ENCODE results near the gene AJM1. TPM values are rescaled to one million over a fixed set of nuclear protein-coding genes. Genes with fewer than 3 reads are reported as not detected.

Gene AJM1
- polyA plus RNA-seq, 2 of the 4 experiments (the other 2 are of a cell fraction) = 0.76 to 3.0 TPM

DNA sequence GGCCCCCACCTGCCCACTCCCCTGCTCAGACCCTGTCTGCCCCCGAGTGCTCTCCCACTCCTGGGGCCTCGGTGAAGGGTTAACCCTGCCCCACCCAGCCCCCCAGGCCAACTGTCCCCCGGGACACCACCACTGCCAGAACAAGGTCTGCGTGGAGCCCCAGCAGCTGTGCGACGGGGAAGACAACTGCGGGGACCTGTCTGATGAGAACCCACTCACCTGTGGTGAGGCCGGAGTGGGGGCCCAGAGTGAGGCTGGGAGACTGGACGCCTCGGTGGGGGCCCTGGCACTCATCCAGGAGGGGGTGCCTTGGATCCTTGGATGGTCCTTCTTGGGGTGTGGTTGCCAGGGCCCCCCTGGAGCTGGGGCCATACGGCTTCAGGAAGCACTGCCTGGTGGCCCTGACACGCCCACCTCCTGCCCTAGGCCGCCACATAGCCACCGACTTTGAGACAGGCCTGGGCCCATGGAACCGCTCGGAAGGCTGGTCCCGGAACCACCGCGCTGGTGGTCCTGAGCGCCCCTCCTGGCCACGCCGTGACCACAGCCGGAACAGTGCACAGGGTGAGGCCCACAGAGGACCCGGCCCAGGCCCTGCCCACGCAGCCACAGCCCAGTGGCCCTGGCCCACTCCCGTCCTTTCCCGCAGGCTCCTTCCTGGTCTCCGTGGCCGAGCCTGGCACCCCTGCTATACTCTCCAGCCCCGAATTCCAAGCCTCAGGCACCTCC lies 12.0 kb downstream of the AJM1 start:
- FAIRE-seq (no peak), ATAC-seq (no peak), DNase-seq (ENCODE audit: low read depth in 1 of 2, low spot score in 1 of 2) (no peak)
- Histone ChIP-seq H3K4me2 (no peak overlapping the region), H3K4me3 (no peak overlapping the region), H3K4me1 (peaks cover 70% of the 10 kb centered on the region), H3K9me3 (no peaks in the 10 kb centered on the region), H3K27ac (peak overlapping the region in 1 of 2 experiments; percentile 51; a peak in 2 of 6 replicates)
- TF ChIP-seq RFX5 (IDR thresholded peaks at IDR 0.05) (no peak), ZC3H11A (IDR thresholded peaks at IDR 0.05) (no peak), MYC (IDR thresholded peaks at IDR 0.05; ENCODE audit: borderline replicate concordance, low read length) (no peak), RARB (CRISPR knock-in tag; IDR thresholded peaks at IDR 0.05) (no peak), EP300 (IDR thresholded peaks at IDR 0.05) (no peak), MAX (IDR thresholded peaks at IDR 0.05) (no peak), RNF2 (IDR thresholded peaks at IDR 0.05; ENCODE audit: borderline replicate concordance, low read depth) (no peak), BHLHE40 (IDR thresholded peaks at IDR 0.05; ENCODE audit: low read depth, low read length) (no peak), POLR2A (IDR thresholded peaks at IDR 0.05; ENCODE audit: low read length) (no peak), PBX3 (IDR thresholded peaks at IDR 0.05) (no peak)
- TF ChIP-seq, protein P1, sequence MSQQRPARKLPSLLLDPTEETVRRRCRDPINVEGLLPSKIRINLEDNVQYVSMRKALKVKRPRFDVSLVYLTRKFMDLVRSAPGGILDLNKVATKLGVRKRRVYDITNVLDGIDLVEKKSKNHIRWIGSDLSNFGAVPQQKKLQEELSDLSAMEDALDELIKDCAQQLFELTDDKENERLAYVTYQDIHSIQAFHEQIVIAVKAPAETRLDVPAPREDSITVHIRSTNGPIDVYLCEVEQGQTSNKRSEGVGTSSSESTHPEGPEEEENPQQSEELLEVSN (IDR thresholded peaks at IDR 0.05; ENCODE audit: borderline replicate concordance, low read depth) = no peak
- CTCF ChIA-PET = interaction anchor here (1.2 to 2.3 kb wide), 5 partner anchors 8 to 71 kb away, joined by 3 to 8 read pairs (median 6); partner anchors contain the start of gene AJM1
- WGBS (ENCODE audit: missing lambda C conversion rate) = 86% methylated on average over 20 of the region's 30 CpGs
- POLR2A ChIA-PET = interaction anchor here (0.6 kb wide), 1 partner anchor 30 kb away, joined by 3 read pairs; no protein-coding TSS in a partner anchor

- H3K4me1 ChIP-seq = peaks cover 76% of the 10 kb centered on the region
- H3K9me3 ChIP-seq = no peaks in the 10 kb centered on the region
- DNase-seq (ENCODE audit: low read depth in 1 of 2, low spot score in 1 of 2) (no peak), FAIRE-seq (no peak), ATAC-seq (no peak)
- 89% methylated on average over 18 of the region's 23 CpGs for WGBS (ENCODE audit: missing lambda C conversion rate)
- H3K4me2 ChIP-seq = no peak overlapping the region
- no peak for TF ChIP-seq KDM5A (IDR thresholded peaks at IDR 0.05)
- no peak for TF ChIP-seq BCL3 (IDR thresholded peaks at IDR 0.05)
- no peak for TF ChIP-seq ESRRA (IDR thresholded peaks at IDR 0.05; ENCODE audit: borderline replicate concordance, low read length)
- TF ChIP-seq EHF (CRISPR knock-in tag; IDR thresholded peaks at IDR 0.05) = no peak
- TF ChIP-seq HEYL (CRISPR knock-in tag; IDR thresholded peaks at IDR 0.05) = no peak
- no peak for TF ChIP-seq PHF8 (IDR thresholded peaks at IDR 0.05; ENCODE audit: borderline replicate concordance, low read depth)
- TF ChIP-seq HOXB13 (CRISPR knock-in tag; IDR thresholded peaks at IDR 0.05; ENCODE audit: low read depth) = no peak
- TF ChIP-seq, protein P2, sequence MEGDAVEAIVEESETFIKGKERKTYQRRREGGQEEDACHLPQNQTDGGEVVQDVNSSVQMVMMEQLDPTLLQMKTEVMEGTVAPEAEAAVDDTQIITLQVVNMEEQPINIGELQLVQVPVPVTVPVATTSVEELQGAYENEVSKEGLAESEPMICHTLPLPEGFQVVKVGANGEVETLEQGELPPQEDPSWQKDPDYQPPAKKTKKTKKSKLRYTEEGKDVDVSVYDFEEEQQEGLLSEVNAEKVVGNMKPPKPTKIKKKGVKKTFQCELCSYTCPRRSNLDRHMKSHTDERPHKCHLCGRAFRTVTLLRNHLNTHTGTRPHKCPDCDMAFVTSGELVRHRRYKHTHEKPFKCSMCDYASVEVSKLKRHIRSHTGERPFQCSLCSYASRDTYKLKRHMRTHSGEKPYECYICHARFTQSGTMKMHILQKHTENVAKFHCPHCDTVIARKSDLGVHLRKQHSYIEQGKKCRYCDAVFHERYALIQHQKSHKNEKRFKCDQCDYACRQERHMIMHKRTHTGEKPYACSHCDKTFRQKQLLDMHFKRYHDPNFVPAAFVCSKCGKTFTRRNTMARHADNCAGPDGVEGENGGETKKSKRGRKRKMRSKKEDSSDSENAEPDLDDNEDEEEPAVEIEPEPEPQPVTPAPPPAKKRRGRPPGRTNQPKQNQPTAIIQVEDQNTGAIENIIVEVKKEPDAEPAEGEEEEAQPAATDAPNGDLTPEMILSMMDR (IDR thresholded peaks at IDR 0.05) = no peak
- no peak for TF ChIP-seq BHLHE40 (IDR thresholded peaks at IDR 0.05; ENCODE audit: low read depth, low read length)
- TF ChIP-seq RNF2 (IDR thresholded peaks at IDR 0.05; ENCODE audit: borderline replicate concordance, low read depth) = no peak
- TF ChIP-seq NPAS2 (CRISPR knock-in tag; IDR thresholded peaks at IDR 0.05; ENCODE audit: borderline replicate concordance) = no peak
- TF ChIP-seq ZFP36 (IDR thresholded peaks at IDR 0.05; ENCODE audit: borderline replicate concordance, partially characterized antibody) = no peak
- TF ChIP-seq MAX (IDR thresholded peaks at IDR 0.05) = no peak
- no peak for TF ChIP-seq ZSCAN20 (CRISPR knock-in tag; IDR thresholded peaks at IDR 0.05)
- no peak overlapping the region for H3K4me3 ChIP-seq
- ChIA-PET POLR2A (no interaction called here), CTCF (interaction anchor here (1.2 to 2.3 kb wide), 5 partner anchors 8 to 70 kb away, joined by 3 to 8 read pairs (median 6); partner anchors contain the start of gene AJM1)
- H3K27ac ChIP-seq = peak overlapping the region in 1 of 2 experiments; percentile 51; a peak in 2 of 6 replicates
Measured at GRCh38 chr9:136854842-136855460, 12.7 kb downstream of the AJM1 start.
